Neuron (in vitro differentiated cells): ENCODE results near the gene GABRR2.
"Not testable (repeated sequence)": the region's sequence is repeated elsewhere in the genome, so short reads cannot be mapped to it uniquely, and the experiment has no call there.

ENCODE experiments used
- H2AFZ ChIP-seq: one replicate; pipeline ENCODE4 v1.6.1; 2013; ENCODE audit warnings: low read depth, mild to moderate bottlenecking, inconsistent platforms, low read length, moderate library complexity
- H3K27me3 ChIP-seq: one replicate; pipeline ENCODE4 v1.6.1; 2013; ENCODE audit warnings: low read length; ENCODE audit not compliant: insufficient read depth
- H3K36me3 ChIP-seq: one replicate; pipeline ENCODE4 v1.6.1; 2013; ENCODE audit warnings: low read length; ENCODE audit not compliant: insufficient read depth
- H3K4me1 ChIP-seq: one replicate; pipeline ENCODE4 v1.6.1; 2013; ENCODE audit warnings: low read length; ENCODE audit not compliant: insufficient read depth
- H3K4me3 ChIP-seq: 2 replicates; pipeline ENCODE4 v1.5.1; 2013; ENCODE audit warnings: mild to moderate bottlenecking, low read length, moderate library complexity
- H3K9me3 ChIP-seq: one replicate; pipeline ENCODE4 v1.6.1; 2013; ENCODE audit warnings: low read length

The GABRR2 gene

DNA sequence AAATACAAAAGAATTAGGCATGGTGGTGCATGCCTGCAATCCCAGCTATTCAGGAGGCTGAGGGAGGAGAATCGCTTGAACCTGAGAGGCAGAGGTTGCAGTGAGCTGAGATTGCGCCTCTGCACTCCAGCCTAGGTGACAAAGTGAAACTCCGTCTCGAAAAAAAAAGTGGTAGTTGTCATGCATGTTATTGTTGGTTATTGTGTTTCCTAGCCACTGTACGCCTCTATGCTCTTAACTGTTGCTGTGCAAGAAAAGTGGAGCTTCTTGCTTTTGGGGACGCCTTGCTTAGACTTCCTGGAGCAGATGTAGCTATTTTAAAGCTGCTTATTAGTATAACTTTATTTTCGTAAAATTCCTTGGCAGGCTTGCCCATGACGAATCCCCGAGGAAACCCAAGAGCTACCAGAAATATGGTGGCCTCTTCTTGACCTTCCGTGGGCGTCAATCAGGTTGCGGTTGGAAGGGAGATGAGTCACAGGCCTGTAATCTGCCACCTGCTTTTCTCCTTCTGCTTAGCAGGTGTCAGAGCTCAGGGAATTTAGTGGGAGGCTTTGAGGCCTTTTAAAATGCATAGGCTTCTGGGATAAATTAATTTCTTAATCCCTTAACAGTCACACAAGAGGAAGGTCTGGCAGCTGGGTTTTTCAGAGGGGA, 17.3 kb downstream of the GABRR2 start:
- no peak overlapping the region for H3K4me3 ChIP-seq
- no peak overlapping the region for H2AFZ ChIP-seq
- no peaks in the 10 kb centered on the region for H3K36me3 ChIP-seq
- H3K9me3 ChIP-seq, result peaks cover 2% of the 10 kb centered on the region
- no peaks in the 10 kb centered on the region for H3K27me3 ChIP-seq
- H3K4me1 ChIP-seq, result peaks cover 18% of the 10 kb centered on the region

GRCh38 chr6:89295981-89296380, 19.1 kb downstream of the GABRR2 start:
- H2AFZ ChIP-seq, result no peak overlapping the region
- H3K9me3 ChIP-seq, result no peaks in the 10 kb centered on the region
- H3K4me1 ChIP-seq, result peaks cover 18% of the 10 kb centered on the region
- H3K4me3 ChIP-seq, result no peak overlapping the region
- no peaks in the 10 kb centered on the region for H3K36me3 ChIP-seq
- no peaks in the 10 kb centered on the region for H3K27me3 ChIP-seq

GRCh38 chr6:89295116-89295515, 20.0 kb downstream of the GABRR2 start:
- not testable (repeated sequence) for H3K4me3 ChIP-seq, H2AFZ ChIP-seq, H3K27me3 ChIP-seq, H3K9me3 ChIP-seq, H3K36me3 ChIP-seq
- H3K4me1 ChIP-seq, result peaks cover 18% of the 10 kb centered on the region

DNA sequence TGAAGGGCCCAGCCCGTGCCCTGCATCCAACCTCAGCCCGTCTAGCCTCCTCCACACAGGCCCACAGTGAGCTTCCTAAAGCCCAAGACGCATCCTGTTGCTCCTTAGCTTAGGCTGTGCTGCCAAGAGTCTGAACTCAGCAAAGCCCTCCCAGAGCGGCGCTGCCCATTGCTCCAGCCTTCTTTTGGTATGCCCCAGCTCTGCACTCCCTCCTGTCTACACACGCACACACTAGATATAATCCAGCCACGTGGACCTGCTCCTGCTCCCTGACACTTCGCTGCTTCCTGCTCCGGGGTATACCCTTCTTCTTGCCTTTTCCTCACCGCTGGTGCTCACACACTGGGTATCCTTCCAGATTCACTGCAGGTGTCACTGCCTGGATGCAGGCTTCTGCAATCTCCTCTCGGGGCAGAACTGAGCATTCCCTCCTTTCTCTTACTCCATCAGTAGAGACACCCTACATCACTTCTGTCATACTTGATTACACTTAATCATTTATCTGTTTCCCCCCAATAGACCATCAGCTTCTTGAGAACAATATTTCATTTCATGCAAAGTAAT, 23.8 kb downstream of the GABRR2 start:
- H3K9me3 ChIP-seq, result no peaks in the 10 kb centered on the region
- H3K36me3 ChIP-seq, result no peaks in the 10 kb centered on the region
- no peaks in the 10 kb centered on the region for H3K27me3 ChIP-seq
- H3K4me3 ChIP-seq, result no peak overlapping the region
- H3K4me1 ChIP-seq, result peaks cover 4% of the 10 kb centered on the region
- H2AFZ ChIP-seq, result no peak overlapping the region

DNA sequence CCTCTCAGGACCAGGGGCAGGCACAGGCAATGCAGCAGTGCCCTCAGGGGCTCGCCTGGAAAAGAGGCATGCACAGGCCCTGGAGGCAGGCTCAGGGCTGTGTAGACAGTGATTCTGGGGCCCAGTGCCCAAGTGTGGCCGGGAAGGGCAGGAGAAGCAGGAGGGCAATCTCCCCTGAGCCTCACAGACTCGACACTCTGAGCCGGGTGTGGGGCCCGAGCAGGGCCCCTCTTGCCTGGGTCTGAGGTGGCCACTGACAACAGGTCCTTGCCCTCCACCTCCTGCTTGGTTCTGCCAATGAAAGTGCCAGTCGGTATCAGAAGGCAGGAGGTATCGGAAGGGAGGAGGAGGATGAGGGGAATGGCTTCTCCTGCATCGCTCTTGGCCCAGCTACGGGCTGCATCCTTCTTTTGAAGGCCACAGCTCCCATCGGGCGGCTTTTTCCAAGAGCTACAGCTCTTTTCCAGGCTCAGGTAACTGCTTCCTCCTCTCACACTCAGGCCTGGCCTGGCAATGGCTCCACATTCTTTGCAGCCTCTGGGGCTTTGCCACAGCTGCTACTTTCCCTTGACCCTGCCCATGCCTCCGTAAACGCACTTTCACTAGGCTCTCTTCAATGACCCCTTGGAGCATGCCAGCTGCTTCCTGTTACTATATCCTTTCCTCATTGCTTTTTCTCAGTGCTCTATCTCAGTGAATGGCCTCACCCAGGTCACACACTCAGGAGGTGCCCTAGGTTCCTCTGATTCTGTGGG, 24.5 kb downstream of the GABRR2 start:
- no peak overlapping the region for H2AFZ ChIP-seq
- no peak overlapping the region for H3K4me3 ChIP-seq
- no peaks in the 10 kb centered on the region for H3K27me3 ChIP-seq
- H3K4me1 ChIP-seq, result peaks cover 4% of the 10 kb centered on the region
- H3K9me3 ChIP-seq, result no peaks in the 10 kb centered on the region
- no peaks in the 10 kb centered on the region for H3K36me3 ChIP-seq

- no peak overlapping the region for H2AFZ ChIP-seq
- H3K9me3 ChIP-seq, result no peaks in the 10 kb centered on the region
- no peak overlapping the region for H3K4me3 ChIP-seq
- H3K36me3 ChIP-seq, result no peaks in the 10 kb centered on the region
- no peaks in the 10 kb centered on the region for H3K27me3 ChIP-seq
- peaks cover 4% of the 10 kb centered on the region for H3K4me1 ChIP-seq
Measured at GRCh38 chr6:89289710-89290109, 25.4 kb downstream of the GABRR2 start.

DNA sequence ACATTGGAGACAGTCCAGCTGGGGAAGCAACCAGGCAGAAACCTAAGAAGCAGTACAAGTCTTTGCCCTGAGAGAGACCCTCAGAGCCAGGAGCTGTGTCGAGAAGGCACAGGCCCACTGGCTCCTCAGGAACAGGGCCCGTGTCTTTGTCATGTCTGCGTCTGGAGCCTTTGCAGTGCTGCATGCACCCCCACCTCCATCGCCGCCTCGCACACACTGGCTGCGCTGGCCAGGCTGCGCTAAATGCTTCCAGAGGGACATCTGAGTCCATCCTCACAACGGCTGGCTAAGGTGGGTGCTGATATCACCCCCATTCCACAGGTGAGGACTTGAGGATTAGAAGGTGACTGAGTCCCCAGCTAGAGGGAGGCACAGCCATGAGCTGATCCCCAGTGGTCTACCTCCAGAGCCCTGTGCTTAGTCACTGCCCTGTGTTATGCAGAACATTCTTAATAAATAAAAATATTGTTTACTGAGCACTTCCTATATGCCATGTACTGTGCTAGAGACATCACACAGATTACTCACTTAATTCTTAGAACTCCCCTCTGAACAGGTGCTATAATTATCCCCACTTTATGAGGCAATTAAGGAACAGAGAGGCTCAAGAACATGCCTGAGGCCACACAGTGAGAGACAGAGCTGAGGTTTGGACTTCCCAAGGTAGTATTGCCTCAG, 27.6 kb downstream of the GABRR2 start:
- Histone ChIP-seq H3K27me3 (no peaks in the 10 kb centered on the region), H2AFZ (no peak overlapping the region), H3K36me3 (no peaks in the 10 kb centered on the region), H3K9me3 (no peaks in the 10 kb centered on the region), H3K4me1 (peaks cover 4% of the 10 kb centered on the region), H3K4me3 (no peak overlapping the region)

DNA sequence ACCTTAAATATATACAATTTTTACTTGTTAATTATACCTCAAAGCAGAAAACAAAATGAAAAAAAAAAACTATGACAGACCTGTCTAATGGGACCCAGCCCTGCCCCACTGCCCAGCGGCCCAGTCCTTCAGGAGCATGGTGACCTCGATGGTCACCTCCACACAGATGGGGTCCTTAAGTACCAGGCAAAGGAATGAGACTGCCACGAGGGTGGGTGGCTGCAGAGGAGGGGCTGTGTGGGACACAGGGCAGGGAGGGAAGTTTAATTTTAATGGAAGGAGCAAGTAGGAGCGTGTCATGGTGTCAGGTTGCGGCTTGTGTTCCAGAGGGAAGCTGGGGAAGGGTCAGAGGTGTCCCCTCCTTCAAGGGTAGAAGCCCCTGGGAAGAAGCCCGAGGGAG, 28.6 kb downstream of the GABRR2 start:
- no peaks in the 10 kb centered on the region for H3K27me3 ChIP-seq
- H3K4me1 ChIP-seq, result peaks cover 4% of the 10 kb centered on the region
- H3K36me3 ChIP-seq, result no peaks in the 10 kb centered on the region
- no peak overlapping the region for H2AFZ ChIP-seq
- no peaks in the 10 kb centered on the region for H3K9me3 ChIP-seq
- H3K4me3 ChIP-seq, result no peak overlapping the region

- H3K27me3 ChIP-seq, result no peaks in the 10 kb centered on the region
- H3K4me1 ChIP-seq, result peaks cover 4% of the 10 kb centered on the region
- H3K4me3 ChIP-seq, result no peak overlapping the region
- H2AFZ ChIP-seq, result no peak overlapping the region
- no peaks in the 10 kb centered on the region for H3K9me3 ChIP-seq
- no peaks in the 10 kb centered on the region for H3K36me3 ChIP-seq
Measured at GRCh38 chr6:89284963-89285735, 29.9 kb downstream of the GABRR2 start.

DNA sequence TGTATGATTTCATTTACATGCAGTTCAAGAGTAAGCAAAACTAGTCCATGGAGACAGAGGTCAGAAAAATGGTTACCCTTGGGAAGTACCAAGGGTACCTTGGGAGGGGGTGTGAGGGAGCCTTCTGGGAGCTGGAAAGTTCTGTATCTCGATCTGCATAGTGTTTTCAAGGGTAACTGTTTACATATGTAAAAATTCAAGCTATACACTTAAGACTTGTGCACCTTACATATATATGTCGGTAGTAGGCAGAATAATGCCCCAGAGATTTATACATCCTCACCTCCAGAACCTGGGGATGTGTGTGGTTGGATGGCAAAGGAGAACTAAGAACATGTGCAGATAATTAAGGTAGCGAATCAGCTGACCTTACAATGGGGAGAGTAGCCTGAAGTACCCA, 31.0 kb downstream of the GABRR2 start:
- Histone ChIP-seq H3K9me3 (no peaks in the 10 kb centered on the region), H3K27me3 (no peaks in the 10 kb centered on the region), H2AFZ (no peak overlapping the region), H3K4me1 (peaks cover 4% of the 10 kb centered on the region), H3K4me3 (no peak overlapping the region), H3K36me3 (no peaks in the 10 kb centered on the region)

DNA sequence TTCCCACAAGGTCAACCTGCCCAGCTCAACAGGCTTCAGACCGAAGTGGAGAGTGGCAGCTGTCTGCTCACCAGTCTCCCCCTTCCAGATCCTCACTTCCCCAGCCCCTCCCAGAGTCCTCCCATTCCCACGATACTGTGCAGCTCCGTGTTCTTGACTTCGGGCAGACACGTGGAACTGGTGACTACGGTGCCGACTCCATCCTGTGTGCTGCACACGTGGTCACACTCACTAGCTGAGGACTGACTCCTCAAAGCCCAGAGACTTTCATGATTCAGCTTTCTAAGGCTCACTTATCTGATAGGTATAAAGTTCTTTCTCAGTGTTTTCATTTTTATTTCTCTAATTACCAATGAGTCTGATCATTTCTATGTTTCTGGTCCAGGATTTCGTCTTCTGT, 32.4 kb downstream of the GABRR2 start:
- Histone ChIP-seq H2AFZ (no peak overlapping the region), H3K4me3 (no peak overlapping the region), H3K4me1 (peaks cover 4% of the 10 kb centered on the region), H3K9me3 (no peaks in the 10 kb centered on the region), H3K27me3 (no peaks in the 10 kb centered on the region), H3K36me3 (no peaks in the 10 kb centered on the region)

DNA sequence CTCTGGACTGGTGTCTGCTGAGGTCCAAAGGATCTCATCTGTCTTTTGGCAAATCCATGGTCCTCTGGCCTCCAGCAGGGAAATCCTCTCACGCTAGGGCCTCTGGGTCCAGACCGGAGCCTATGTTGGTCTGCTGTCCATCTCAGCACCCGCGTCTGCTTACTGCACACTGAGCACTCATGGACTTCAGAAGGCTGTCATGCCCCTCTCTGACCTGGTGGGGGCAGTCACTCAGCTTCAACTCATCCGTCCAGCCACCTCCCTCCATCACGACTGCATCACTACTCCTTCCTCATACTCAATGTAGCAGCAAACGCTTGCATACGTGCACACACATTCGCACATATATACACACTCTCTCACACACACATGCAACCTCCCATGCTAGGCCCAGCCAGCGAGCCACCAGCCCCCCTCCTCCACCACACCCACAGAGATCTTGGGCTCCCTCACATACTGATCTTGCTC, 33.3 kb downstream of the GABRR2 start:
- Histone ChIP-seq H3K9me3 (no peaks in the 10 kb centered on the region), H3K4me1 (peaks cover 4% of the 10 kb centered on the region), H3K27me3 (no peaks in the 10 kb centered on the region), H2AFZ (no peak overlapping the region), H3K36me3 (no peaks in the 10 kb centered on the region), H3K4me3 (no peak overlapping the region)
